Adipose tissue (tissue), 3 donors: Measurements from ENCODE around the gene LHX3. TPM values are rescaled to one million over a fixed set of nuclear protein-coding genes. Genes with fewer than 3 reads are reported as not detected.

Experiments used
- H3K27ac ChIP-seq: one replicate; pipeline ENCODE4 v1.5.1; 2013; ENCODE audit warnings: low read depth, low read length
- WGBS, 3 donors: extraction: QIAGEN DNeasy Blood & Tissue Kit; methylation state at CpG; one replicate each; pipeline ENCODE4 v1.1.7; 2013; 5-methylcytosine and 5-hydroxymethylcytosine counted together
- polyA plus RNA-seq, 3 donors: library from polyadenylated mRNA; stranded (reverse); fragments of 200-250 nt; gene quantifications; one replicate each; pipeline ENCODE4 v1.2.3, GENCODE V29; 2013
- donor health status: healthy with polysubstance abuse.
- donor health status: Bipolar disorder and iron deficiency.
- donor health status: healthy.

The LHX3 gene
- polyA plus RNA-seq, result under 1 TPM in 1 of 3 donors, not detected in 2; 0.02 TPM

- WGBS, 3 donors, result 9 to 16% (median 9%) methylated on average over 52 to 69 of the region's 70 CpGs
- no peak within 1 kb of the TSS for H3K27ac ChIP-seq
These were observed at the start of gene LHX3 for GRCh38 chr9:136204838-136205706. Gene LHX3, minus strand, starts transcription at chr9:136205128. Its CDS starts 116 bp downstream, at chr9:136205012.

- WGBS, 3 donors, result 84 to 91% (median 84%) methylated on average over 32 of the region's 32 CpGs
- H3K27ac ChIP-seq, result no peak overlapping the region
These were observed 48.6 kb upstream of the LHX3 start for GRCh38 chr9:136253246-136254130.

GRCh38 chr9:136252846-136253245, 47.9 kb upstream of the LHX3 start:
- 85 to 90% (median 89%) methylated on average over 10 of the region's 10 CpGs for WGBS, 3 donors
- no peak overlapping the region for H3K27ac ChIP-seq

GRCh38 chr9:136252281-136252680, 47.4 kb upstream of the LHX3 start:
- WGBS, 3 donors, result 84 to 95% (median 90%) methylated on average over 23 to 29 of the region's 29 CpGs
- no peak overlapping the region for H3K27ac ChIP-seq

GRCh38 chr9:136251264-136252115, 46.6 kb upstream of the LHX3 start:
- 77 to 84% (median 77%) methylated on average over 26 to 49 of the region's 50 CpGs for WGBS, 3 donors
- no peak overlapping the region for H3K27ac ChIP-seq

- H3K27ac ChIP-seq, result no peak overlapping the region
- 64 to 69% (median 65%) methylated on average over 10 of the region's 10 CpGs for WGBS, 3 donors
These were observed 45.7 kb upstream of the LHX3 start for GRCh38 chr9:136250676-136251075.

- 20 to 64% (median 58%) methylated on average over 30 of the region's 30 CpGs for WGBS, 3 donors
- H3K27ac ChIP-seq, result no peak overlapping the region
These were observed 45.1 kb upstream of the LHX3 start for GRCh38 chr9:136249877-136250559.

GRCh38 chr9:136248951-136249876, 44.3 kb upstream of the LHX3 start:
- no peak overlapping the region for H3K27ac ChIP-seq
- WGBS, 3 donors, result 58 to 82% (median 74%) methylated on average over 30 of the region's 30 CpGs

- WGBS, 3 donors, result 87 to 90% (median 89%) methylated on average over 24 of the region's 24 CpGs
- no peak overlapping the region for H3K27ac ChIP-seq
These were observed 43.2 kb upstream of the LHX3 start for GRCh38 chr9:136247947-136248637.

- H3K27ac ChIP-seq, result no peak overlapping the region
- WGBS, 3 donors, result 62 to 77% (median 62%) methylated on average over 8 to 9 of the region's 9 CpGs
These were observed 42.6 kb upstream of the LHX3 start for GRCh38 chr9:136247551-136247916.

- 72 to 86% (median 73%) methylated on average over 26 of the region's 26 CpGs for WGBS, 3 donors
- no peak overlapping the region for H3K27ac ChIP-seq
These were observed 42.1 kb upstream of the LHX3 start for GRCh38 chr9:136246849-136247550.

GRCh38 chr9:136245219-136246150, 40.6 kb upstream of the LHX3 start, which contains the start of gene QSOX2:
Gene QSOX2, minus strand, starts transcription at chr9:136245812. Its CDS starts 9 bp downstream, at chr9:136245803.
- WGBS, 3 donors, result 1% methylated on average over 46 to 112 of the region's 112 CpGs
- no peak within 1 kb of the TSS for H3K27ac ChIP-seq

- H3K27ac ChIP-seq, result no peak overlapping the region
- 3 to 4% (median 3%) methylated on average over 6 of the region's 6 CpGs for WGBS, 3 donors
These were observed 40.0 kb upstream of the LHX3 start for GRCh38 chr9:136244969-136245218.

- no peak overlapping the region for H3K27ac ChIP-seq
- 28 to 39% (median 36%) methylated on average over 11 of the region's 11 CpGs for WGBS, 3 donors
These were observed 39.4 kb upstream of the LHX3 start for GRCh38 chr9:136244122-136244968.
